Astrocyte (in vitro differentiated cells and primary cell): Measurements from ENCODE around the gene ZNF584.

Experiments
- EZH2 ChIP-seq: IDR thresholded peaks from 2 replicates; pipeline ENCODE4 v1.6.1; 2012; ENCODE audit warnings: mild to moderate bottlenecking, low read length, inconsistent platforms; ENCODE audit not compliant: insufficient read depth
- TF ChIP-seq, protein P1 (sequence below): IDR thresholded peaks from 2 replicates; pipeline ENCODE4 v1.5.1; 2011; ENCODE audit warnings: low read depth, mild to moderate bottlenecking, inconsistent platforms, low read length, moderate library complexity; ENCODE audit not compliant: insufficient read depth

DNA sequence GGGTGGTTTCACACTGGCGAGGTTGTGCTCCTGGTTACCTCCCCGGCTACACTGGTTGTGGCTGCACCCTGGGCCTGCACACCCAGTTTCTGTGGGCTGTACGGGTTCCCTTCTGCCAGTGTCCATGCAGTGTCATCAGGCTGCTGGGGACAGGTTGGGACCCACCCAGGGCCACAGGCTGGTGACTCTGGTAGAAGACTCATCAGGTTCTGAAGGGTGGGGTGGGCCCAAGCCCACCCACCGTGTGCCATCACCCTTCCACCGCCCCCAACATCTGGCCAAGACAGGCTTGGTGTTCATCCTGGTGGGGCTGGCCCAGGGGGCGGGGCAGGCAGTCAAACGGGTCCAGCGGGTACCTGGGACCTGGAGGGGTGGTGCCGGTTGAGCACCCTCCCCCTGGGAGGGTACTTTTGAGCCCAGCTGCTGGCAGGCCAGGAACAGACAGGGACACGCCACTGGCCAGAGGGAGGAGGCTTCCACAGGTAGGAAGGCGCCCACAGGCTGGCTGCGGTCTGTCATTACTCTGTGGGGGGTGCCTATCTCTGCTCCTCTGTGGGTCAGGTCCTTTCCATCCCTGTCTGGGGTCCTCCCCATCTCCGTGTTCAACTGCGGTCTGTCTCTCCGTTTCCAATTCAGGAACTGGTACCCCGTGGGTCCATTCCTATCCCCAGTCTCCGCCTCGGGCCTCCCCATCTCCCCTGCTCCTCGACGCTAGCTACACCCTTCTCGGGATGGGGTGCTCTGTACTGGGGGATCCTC is 13.1 kb upstream of the ZNF584 start, which contains the start of gene RNF225:
- TF ChIP-seq, protein P1, sequence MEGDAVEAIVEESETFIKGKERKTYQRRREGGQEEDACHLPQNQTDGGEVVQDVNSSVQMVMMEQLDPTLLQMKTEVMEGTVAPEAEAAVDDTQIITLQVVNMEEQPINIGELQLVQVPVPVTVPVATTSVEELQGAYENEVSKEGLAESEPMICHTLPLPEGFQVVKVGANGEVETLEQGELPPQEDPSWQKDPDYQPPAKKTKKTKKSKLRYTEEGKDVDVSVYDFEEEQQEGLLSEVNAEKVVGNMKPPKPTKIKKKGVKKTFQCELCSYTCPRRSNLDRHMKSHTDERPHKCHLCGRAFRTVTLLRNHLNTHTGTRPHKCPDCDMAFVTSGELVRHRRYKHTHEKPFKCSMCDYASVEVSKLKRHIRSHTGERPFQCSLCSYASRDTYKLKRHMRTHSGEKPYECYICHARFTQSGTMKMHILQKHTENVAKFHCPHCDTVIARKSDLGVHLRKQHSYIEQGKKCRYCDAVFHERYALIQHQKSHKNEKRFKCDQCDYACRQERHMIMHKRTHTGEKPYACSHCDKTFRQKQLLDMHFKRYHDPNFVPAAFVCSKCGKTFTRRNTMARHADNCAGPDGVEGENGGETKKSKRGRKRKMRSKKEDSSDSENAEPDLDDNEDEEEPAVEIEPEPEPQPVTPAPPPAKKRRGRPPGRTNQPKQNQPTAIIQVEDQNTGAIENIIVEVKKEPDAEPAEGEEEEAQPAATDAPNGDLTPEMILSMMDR = no peak
- no peak for TF ChIP-seq EZH2
